Kidney (tissue), 14 donors: ENCODE results near the gene MYBPH. TPM values are rescaled to one million over a fixed set of nuclear protein-coding genes. Genes with fewer than 3 reads are reported as not detected.

Experiments used
- DNase-seq, 5 donors: peaks; one replicate each; pipeline ENCODE4 v3.0.0-alpha.2; 2013 to 2020
- FAIRE-seq: peaks from 2 replicates; lab custom pipeline; 2012; peaks lifted over from hg19 to GRCh38; lab: Jason Lieb, UNC
- H3K27ac ChIP-seq, 2 donors: one replicate each; pipeline ENCODE4 v1.7.0; 2013; ENCODE audit warnings: low read depth in 2 of 2, low read length in 2 of 2, inconsistent platforms in 1 of 2
- H3K27me3 ChIP-seq: one replicate; pipeline ENCODE4 v1.7.1; 2013; ENCODE audit warnings: low read length, inconsistent platforms; ENCODE audit not compliant: control insufficient read depth, insufficient read depth
- H3K36me3 ChIP-seq, 3 donors: one replicate each; pipeline versions ENCODE4 v1.7.0 to v1.7.1; 2013; ENCODE audit warnings: low read length in 3 of 3, control low read depth in 1 of 3, inconsistent platforms in 1 of 3; ENCODE audit not compliant: insufficient read depth in 3 of 3, control insufficient read depth in 2 of 3
- H3K4me1 ChIP-seq, 3 donors: one replicate each; pipeline versions ENCODE4 v1.7.0 to v1.7.1; 2013; ENCODE audit warnings: low read length in 3 of 3, inconsistent platforms in 1 of 3, low read depth in 1 of 3; ENCODE audit not compliant: control insufficient read depth in 2 of 3, insufficient read depth in 2 of 3
- H3K4me3 ChIP-seq, 3 donors: one replicate each; pipeline versions ENCODE4 v1.7.0 to v1.8.1; 2013; ENCODE audit warnings: low read length in 3 of 3, control low read depth in 1 of 3, inconsistent platforms in 1 of 3
- H3K9ac ChIP-seq, 3 donors: one replicate each; pipeline versions ENCODE4 v1.7.0 to v1.7.1; 2013; ENCODE audit warnings: low read length in 3 of 3, control low read depth in 1 of 3, inconsistent platforms in 1 of 3
- H3K9me3 ChIP-seq, 3 donors: one replicate each; pipeline versions ENCODE4 v1.7.0 to v1.7.1; 2013; ENCODE audit warnings: low read length in 3 of 3, control low read depth in 1 of 3, inconsistent platforms in 1 of 3; ENCODE audit not compliant: control insufficient read depth in 2 of 3, insufficient read depth in 1 of 3
- CTCF ChIP-seq: IDR thresholded peaks from 3 replicates; pipeline ENCODE4 v1.5.1; 2012; ENCODE audit warnings: mild to moderate bottlenecking, moderate library complexity, borderline replicate concordance; ENCODE audit not compliant: insufficient read depth; ENCODE audit errors: extremely low read depth
- intact Hi-C: fragments of 100-400 bp; cut with DNase I; formaldehyde crosslinking; loops from one replicate; pipeline ENCODE4 v1.11.1; 2022
- polyA plus RNA-seq: library from polyadenylated mRNA; stranded (reverse); fragments of 350-450 nt; fragmentation: Illumina TruSeq; extraction: RNeasy Lipid Tissue Mini Kit (QIAGEN cat#74804); gene quantifications from one replicate; pipeline ENCODE4 v1.2.3, GENCODE V29; 2014; ENCODE audit warnings: low read depth, low replicate concordance; ENCODE audit not compliant: insufficient read depth
- total RNA-seq: library from RNA; stranded (reverse); fragmentation: NEBNext Ultra II Directional; extraction: Animal tissue kit (Norgen Biotek cat#: 25700); gene quantifications from one replicate; pipeline ENCODE4 v1.2.1, GENCODE V29; 2021
- donor health status: control.
- donor health status: control.
- donor health status: control.
- donor health status: control.
- donor health status: control.
- donor health status: DM: yes; HTN: yes; CAD: no.
- donor health status: Normal renal cell carcinoma (clear cell type).

The MYBPH gene
- total and polyA plus RNA-seq, 2 donors from 2014 or later = 2.3 TPM; not detected in 1

- Histone ChIP-seq H3K36me3 (no peaks in the 10 kb centered on the region), H3K9ac (no peak overlapping the region), H3K4me3 (no peak overlapping the region), H3K9me3 (no peaks in the 10 kb centered on the region), H3K27ac (no peak overlapping the region), H3K27me3 (no peaks in the 10 kb centered on the region), H3K4me1 (peaks cover 0 to 4% (median 0%) of the 10 kb centered on the region in 3 donors)
- no peak for FAIRE-seq
- intact Hi-C loops = no loop called here
- DNase-seq = no peak
- no peak for TF ChIP-seq CTCF
Measured at GRCh38 chr1:203133970-203134725, 41.5 kb downstream of the MYBPH start.

- H3K9ac ChIP-seq = no peak overlapping the region
- FAIRE-seq (no peak), DNase-seq (no peak)
- peaks cover 3 to 20% (median 10%) of the 10 kb centered on the region in 3 donors for H3K4me1 ChIP-seq
- no peaks in the 10 kb centered on the region for H3K36me3 ChIP-seq
- H3K27me3 ChIP-seq = no peaks in the 10 kb centered on the region
- TF ChIP-seq CTCF = no peak
- H3K4me3 ChIP-seq = no peak overlapping the region
- intact Hi-C loops = no loop called here
- no peaks in the 10 kb centered on the region for H3K9me3 ChIP-seq
- no peak overlapping the region for H3K27ac ChIP-seq
Measured at GRCh38 chr1:203131548-203132200, 44.0 kb downstream of the MYBPH start.

- H3K27ac ChIP-seq = no peak overlapping the region
- peaks cover 3 to 26% (median 14%) of the 10 kb centered on the region in 3 donors for H3K4me1 ChIP-seq
- H3K9ac ChIP-seq = no peak overlapping the region
- H3K36me3 ChIP-seq = no peaks in the 10 kb centered on the region
- no peaks in the 10 kb centered on the region for H3K9me3 ChIP-seq
- intact Hi-C loops = no loop called here
- no peak for TF ChIP-seq CTCF
- H3K27me3 ChIP-seq = no peaks in the 10 kb centered on the region
- peak in 1 of 5 donors; percentile 7 for DNase-seq
- FAIRE-seq = no peak
- H3K4me3 ChIP-seq = no peak overlapping the region
Measured at GRCh38 chr1:203130358-203130985, 45.2 kb downstream of the MYBPH start.
